Measurements from ENCODE around the gene DAP.

Gene DAP

GRCh38 chr5:10684303-10685086 is 76.5 kb downstream of the DAP start:
- TF ChIP-seq, protein P1, sequence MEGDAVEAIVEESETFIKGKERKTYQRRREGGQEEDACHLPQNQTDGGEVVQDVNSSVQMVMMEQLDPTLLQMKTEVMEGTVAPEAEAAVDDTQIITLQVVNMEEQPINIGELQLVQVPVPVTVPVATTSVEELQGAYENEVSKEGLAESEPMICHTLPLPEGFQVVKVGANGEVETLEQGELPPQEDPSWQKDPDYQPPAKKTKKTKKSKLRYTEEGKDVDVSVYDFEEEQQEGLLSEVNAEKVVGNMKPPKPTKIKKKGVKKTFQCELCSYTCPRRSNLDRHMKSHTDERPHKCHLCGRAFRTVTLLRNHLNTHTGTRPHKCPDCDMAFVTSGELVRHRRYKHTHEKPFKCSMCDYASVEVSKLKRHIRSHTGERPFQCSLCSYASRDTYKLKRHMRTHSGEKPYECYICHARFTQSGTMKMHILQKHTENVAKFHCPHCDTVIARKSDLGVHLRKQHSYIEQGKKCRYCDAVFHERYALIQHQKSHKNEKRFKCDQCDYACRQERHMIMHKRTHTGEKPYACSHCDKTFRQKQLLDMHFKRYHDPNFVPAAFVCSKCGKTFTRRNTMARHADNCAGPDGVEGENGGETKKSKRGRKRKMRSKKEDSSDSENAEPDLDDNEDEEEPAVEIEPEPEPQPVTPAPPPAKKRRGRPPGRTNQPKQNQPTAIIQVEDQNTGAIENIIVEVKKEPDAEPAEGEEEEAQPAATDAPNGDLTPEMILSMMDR (IDR thresholded peaks at IDR 0.05; ENCODE audit: insufficient read depth, low read depth, low read length, missing control alignments): no peak
- DNase-seq (ENCODE audit: low read depth): peak; percentile 79
- H3K4me3 ChIP-seq (ENCODE audit: low read length): no peak overlapping the region

DNA sequence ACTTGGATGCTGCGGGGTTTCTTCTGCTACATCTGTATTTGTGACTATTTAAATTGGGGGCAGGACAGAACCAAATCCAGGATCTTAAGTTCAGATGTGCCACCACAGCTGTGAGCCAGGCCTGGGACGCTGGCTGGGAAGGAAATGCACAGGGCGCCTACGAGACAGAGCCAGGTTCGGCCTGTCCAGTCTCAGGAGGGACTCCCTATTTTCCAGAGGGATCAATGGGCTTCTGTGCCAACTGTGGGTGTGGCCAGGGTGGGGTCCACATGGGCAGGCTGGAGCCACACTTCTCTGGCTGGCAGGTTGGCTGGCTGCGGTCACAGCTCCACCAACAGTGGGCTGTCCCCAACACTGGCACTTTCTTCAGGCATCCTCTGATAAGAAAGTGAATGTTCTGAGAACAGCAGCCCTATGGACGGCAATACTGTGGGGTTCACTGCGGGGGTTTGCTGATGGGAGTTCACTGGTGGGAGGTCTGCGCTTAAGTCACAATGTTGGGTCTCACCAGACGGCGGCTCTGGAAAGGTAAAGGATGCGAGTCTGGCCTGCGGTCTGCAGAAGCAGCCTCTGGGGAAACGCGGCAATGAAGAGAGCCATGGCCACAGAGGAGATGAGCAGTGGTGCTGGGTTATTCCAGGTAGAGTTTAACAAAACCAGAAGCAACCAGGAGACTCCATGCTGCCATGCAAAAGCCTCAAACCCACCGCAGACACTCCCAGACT is 78.1 kb downstream of the DAP start:
- DNase-seq (ENCODE audit: low read depth): no peak
- no peak overlapping the region for H3K4me3 ChIP-seq (ENCODE audit: low read length)
- TF ChIP-seq, protein P1 (IDR thresholded peaks at IDR 0.05; ENCODE audit: insufficient read depth, low read depth, low read length, missing control alignments): no peak

GRCh38 chr5:10681731-10682679 is 79.0 kb downstream of the DAP start:
- H3K4me3 ChIP-seq (ENCODE audit: low read length): no peak overlapping the region
- no peak for DNase-seq (ENCODE audit: low read depth)
- TF ChIP-seq, protein P1 (IDR thresholded peaks at IDR 0.05; ENCODE audit: insufficient read depth, low read depth, low read length, missing control alignments): no peak

GRCh38 chr5:10680876-10681481 is 80.1 kb downstream of the DAP start:
- no peak for DNase-seq (ENCODE audit: low read depth)
- TF ChIP-seq, protein P1 (IDR thresholded peaks at IDR 0.05; ENCODE audit: insufficient read depth, low read depth, low read length, missing control alignments): no peak
- H3K4me3 ChIP-seq (ENCODE audit: low read length): no peak overlapping the region

DNA sequence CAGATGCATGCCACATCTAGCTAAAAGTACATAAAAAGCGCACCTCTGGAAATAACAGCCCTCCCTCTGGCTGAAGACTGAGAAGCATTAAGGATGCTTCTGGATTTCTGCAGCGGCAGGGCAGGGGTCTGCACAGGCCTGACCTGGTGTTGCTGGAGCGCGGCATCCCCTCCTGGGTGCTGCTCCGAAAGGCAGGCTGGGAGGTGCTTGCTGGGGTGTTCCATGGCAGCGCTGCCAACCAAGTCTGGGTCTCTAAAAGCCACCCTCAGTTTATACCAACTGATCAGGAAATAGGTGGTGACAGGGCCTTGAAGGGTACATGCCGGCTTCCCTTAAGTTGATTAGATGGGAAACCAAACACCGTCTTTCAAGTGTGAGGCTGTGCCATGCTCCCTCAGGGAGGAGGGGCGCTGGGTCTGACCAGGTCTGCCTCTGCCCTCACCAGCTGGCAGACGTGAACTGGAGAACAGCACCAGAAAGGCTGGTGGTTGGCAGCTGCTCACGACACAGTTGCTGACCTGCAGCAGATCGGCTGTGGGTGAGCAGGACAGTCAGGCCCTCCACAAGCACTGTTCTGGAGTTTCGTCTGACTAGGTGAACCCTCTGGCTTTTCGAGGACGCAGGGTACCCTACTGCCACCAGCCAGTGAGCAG is 81.6 kb downstream of the DAP start:
- no peak overlapping the region for H3K4me3 ChIP-seq (ENCODE audit: low read length)
- no peak for DNase-seq (ENCODE audit: low read depth)
- TF ChIP-seq, protein P1 (IDR thresholded peaks at IDR 0.05; ENCODE audit: insufficient read depth, low read depth, low read length, missing control alignments): no peak

GRCh38 chr5:10678244-10678643 is 82.8 kb downstream of the DAP start:
- TF ChIP-seq, protein P1 (IDR thresholded peaks at IDR 0.05; ENCODE audit: insufficient read depth, low read depth, low read length, missing control alignments): no peak
- DNase-seq (ENCODE audit: low read depth): no peak
- no peak overlapping the region for H3K4me3 ChIP-seq (ENCODE audit: low read length)
